Esophagus muscularis mucosa (tissue), 4 donors: ENCODE measurements around the gene ZNF615.

ENCODE experiments used
- EP300 ChIP-seq: sonication (generic); formaldehyde crosslinking; IDR thresholded peaks from one replicate; pipeline ENCODE4 v1.6.1; 2017; ENCODE audit warnings: antibody characterized with exemption
- POLR2A ChIP-seq: fragments of 450-650 bp; IDR thresholded peaks from one replicate; pipeline ENCODE4 v1.6.1; 2017; ENCODE audit warnings: antibody characterized with exemption, moderate library complexity, mild to moderate bottlenecking, low read depth
- POLR2AphosphoS5 ChIP-seq, 2 donors: sonication (generic); formaldehyde crosslinking; IDR thresholded peaks; one replicate each; pipeline ENCODE4 v1.6.1; 2017; ENCODE audit warnings: antibody characterized with exemption in 2 of 2
- TF ChIP-seq, protein P1 (sequence below), 3 experiments: fragments of 200-600 bp in 2 of 3; fragments of 450-650 bp in 1 of 3; sonication (generic) in 2 of 3; IDR thresholded peaks; one replicate each; pipeline ENCODE4 v1.5.1; 2017 to 2019; ENCODE audit warnings: antibody characterized with exemption in 3 of 3, mild to moderate bottlenecking in 2 of 3, moderate library complexity in 1 of 3

GRCh38 chr19:52007451-52007805 lies 583 bp downstream of the ZNF615 start:
- TF ChIP-seq, protein P1, sequence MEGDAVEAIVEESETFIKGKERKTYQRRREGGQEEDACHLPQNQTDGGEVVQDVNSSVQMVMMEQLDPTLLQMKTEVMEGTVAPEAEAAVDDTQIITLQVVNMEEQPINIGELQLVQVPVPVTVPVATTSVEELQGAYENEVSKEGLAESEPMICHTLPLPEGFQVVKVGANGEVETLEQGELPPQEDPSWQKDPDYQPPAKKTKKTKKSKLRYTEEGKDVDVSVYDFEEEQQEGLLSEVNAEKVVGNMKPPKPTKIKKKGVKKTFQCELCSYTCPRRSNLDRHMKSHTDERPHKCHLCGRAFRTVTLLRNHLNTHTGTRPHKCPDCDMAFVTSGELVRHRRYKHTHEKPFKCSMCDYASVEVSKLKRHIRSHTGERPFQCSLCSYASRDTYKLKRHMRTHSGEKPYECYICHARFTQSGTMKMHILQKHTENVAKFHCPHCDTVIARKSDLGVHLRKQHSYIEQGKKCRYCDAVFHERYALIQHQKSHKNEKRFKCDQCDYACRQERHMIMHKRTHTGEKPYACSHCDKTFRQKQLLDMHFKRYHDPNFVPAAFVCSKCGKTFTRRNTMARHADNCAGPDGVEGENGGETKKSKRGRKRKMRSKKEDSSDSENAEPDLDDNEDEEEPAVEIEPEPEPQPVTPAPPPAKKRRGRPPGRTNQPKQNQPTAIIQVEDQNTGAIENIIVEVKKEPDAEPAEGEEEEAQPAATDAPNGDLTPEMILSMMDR (IDR thresholded peaks at IDR 0.05), result no peak
- TF ChIP-seq POLR2A, result no peak
- TF ChIP-seq POLR2AphosphoS5 (IDR thresholded peaks at IDR 0.05), result no peak
- TF ChIP-seq EP300, result no peak
